HL-60/S4 treated with retinoic acid at 250 ng/mL for 4 days and 3 days (cell line): ENCODE data around the gene RIT2.

Source experiments
- in situ Hi-C: fragments of 300-500 bp; cut with MboI; formaldehyde crosslinking; loops from 2 replicates; pipeline ENCODE4 v1.7.0; 2022; ENCODE audit warnings: low sequenced_read_pairs

Gene RIT2

DNA sequence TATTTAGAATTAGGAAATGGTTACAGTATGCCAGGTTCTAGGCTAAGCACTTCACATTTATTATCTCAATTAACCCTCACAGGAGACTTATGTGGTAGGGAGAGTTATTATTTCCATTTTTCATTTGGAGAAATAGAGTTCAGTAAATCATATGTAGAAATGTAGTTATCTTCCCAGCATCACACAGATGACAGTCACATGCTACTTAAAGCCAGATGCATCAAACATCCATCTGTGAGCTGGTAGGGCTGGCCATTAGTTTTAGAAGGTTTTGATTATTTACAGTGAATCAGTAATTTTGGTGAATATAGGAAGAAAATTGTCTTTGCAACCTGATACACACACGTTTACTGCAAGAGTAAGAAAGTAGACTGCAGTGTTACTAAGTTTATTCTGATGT is 97.9 kb downstream of the RIT2 start:
- in situ Hi-C loops = no loop called here

DNA sequence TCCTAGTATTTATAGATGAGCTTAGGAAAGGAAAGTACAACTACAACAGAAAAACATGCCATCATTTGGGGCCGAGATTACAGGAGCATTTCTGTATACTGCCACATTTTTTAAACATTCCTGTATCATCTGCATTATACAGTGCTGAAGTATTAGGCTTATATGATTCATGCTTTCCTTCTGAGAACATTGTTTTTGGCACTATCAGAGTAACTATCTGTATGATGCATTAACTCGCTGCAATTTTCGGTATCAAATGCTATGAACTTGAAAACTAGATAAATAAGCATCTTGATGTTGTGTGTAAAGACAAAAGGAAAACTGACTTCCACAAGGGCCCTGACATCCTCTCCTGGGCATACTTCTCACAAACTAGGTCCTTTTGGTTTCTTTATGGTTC is 102.0 kb downstream of the RIT2 start:
- in situ Hi-C loops = no loop called here

DNA sequence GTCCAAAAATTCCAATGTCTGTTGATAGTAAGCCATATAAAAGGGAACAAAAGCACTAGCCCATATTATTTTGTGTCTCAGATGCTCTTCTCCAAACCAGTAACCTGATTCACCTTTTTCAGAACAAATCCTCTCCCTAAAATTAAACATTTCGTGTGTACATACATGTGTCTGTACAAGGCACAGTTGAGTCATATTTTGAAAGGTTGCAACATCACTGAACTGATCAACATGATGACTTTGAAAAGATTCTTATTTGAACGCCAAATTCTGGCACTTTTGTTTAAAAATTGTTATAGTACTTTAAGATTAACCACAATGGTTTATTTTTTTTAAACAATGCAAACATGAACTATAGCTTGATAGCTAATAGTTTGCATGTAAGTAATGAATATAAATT is 102.5 kb downstream of the RIT2 start:
- in situ Hi-C loops = no loop called here

DNA sequence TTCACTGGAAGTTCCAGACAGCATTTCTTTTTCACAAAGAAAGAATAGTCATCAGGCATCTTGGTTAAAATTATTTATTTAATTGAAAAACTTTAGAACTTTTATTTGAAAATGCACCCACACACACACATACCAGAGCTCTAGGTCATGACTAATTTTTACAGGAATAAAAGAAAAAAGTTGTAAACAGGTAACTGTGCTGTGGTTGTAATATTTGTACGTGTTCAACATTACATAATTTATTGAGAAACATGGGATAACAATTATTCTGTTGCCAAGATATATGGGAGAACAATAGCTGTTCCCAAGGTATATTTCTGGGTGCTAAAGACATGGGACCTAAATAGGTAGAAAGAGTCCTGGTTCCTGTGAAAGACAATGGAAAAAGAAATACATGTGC is 104.9 kb downstream of the RIT2 start:
- in situ Hi-C loops = no loop called here

DNA sequence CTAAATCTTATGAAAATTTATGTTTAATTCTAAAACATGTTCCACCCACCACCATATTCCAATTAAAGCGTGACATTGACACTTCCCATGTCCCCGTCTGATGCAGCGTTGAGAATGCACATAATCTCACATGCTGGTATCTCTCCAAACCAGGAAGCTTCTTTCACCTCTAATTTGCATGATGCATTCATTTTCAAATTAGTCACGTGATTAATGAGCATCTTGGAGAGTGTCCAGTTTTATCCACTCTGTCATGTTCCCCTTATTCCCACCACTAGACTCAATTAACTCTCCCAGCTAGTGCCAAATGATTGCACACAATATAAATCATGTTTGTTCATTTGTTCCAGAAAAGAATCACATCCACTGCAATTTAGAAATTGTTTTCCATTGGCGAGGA is 105.8 kb downstream of the RIT2 start:
- in situ Hi-C loops = no loop called here

DNA sequence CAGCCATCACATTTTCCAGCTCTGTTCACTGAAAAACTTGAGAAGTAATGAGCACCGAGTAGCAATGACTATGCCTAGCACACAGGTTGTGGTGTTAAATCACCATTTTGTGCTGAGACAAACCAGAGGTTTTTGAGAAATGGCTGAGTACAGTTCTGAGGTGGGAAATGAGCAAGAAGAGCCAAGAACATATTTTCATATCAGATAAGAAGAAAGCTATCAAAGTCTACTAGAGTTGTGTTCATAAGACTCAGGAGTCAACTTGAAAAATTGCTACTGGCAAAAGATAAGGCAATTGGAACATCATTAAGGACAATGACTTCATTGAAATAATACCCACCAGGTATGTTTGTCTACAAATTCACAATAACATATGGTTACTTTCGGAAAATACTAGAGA is 108.1 kb downstream of the RIT2 start:
- in situ Hi-C loops = no loop called here

DNA sequence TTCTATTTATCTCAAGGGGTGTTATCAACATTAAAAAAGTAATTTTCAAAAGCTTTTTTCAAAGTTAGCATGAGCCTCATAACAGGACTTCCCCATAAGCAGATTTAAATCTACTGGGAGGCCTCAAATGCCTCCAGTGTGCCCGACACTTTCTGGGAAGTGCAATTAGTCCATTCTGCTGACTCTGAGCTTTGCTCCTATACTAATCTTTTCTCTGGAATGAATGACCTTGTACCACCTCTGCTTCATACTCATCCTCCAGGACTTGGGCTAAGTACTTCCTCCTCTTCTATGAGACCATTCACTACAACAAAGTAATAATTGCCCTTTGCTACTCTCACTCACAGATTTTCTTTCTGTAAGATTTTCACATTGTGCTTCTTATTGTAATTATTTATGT is 111.1 kb downstream of the RIT2 start:
- in situ Hi-C loops = no loop called here

DNA sequence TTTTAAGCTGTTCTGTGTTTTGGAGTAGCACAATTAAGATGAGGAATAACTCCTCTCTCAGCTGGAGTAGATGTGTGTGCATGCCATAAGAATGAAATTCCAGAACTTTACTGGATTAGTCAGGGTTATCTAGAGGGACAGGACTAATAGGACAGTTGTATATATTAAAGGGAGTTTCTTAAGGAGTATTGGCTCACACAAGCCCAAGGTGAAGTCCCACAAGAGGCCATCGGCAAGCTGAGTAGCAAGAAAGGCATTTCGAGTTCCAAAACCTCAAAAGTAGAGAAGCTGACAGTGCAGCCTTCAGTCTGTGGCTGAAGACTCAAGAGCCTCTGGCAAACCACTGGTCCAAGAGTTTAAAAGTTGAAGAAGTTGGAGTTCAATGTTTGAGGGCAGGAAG is 113.7 kb downstream of the RIT2 start:
- in situ Hi-C loops = no loop called here

DNA sequence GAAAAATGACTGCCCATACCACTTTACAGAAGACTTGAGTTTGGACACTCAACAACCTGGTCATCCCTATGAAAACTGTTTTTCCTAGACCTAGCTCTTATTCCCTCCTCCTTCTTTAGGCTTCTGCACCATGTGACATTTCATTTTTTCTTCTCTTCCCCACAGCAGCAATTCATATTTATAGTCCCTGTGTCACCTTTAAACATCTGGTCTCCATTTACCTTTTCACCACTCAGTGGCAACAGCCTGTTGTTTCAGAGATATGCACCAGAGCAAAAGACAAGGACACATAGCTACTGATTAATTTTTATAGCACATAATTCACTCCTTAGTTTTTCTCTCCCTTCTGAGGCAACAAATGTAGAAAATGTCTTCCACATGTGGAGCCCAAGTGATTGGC is 118.7 kb downstream of the RIT2 start:
- in situ Hi-C loops = no loop called here

DNA sequence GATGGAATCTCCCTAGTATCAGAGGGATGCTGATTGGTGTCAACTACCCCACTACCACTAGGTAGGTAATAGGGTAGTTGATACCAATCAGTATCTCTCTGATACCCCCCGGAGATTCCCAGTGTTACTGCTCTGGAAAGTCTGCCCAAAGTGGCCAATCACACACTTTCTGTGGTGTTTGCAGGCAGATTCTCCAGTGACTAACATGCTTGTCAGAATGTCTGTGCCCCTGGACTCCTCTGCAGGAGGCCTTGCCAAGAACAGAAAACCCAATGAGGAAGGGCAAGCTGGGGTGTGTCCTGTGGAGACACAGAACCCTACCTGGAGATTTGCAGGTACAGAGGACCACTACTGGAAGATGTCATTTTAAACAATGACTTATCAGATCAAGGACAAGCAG is 135.1 kb downstream of the RIT2 start:
- in situ Hi-C loops = no loop called here

DNA sequence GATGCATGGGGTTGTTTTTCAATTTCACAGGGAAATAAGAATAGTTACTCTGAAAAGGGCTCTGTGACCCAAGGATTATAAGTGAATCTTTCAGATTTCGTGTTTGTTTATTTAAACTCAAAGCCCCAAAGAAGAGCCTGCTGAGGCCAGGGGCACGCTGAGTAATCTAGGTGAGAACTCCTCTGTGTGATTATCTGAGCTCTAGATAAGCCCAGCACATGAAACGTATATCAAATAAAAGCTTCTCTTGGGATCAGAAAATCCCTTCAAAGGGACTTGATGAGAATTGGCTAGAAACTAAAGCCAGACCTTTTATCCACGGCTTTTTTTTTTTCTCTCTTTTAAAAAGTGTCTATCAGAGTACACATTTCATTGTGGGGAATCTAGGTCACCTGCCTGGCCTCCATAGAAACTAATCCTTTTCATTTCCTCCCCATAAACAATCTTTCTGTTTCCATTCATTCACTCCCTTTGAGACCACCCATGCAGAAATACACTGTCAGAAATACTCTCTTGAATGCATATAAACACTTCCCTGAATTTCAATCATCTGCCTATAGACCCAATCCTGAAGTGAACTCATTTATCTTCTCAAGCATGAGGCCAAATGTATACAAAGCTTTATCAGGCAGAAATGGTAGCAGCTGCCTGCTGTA is 137.4 kb downstream of the RIT2 start:
- in situ Hi-C loops = no loop called here

DNA sequence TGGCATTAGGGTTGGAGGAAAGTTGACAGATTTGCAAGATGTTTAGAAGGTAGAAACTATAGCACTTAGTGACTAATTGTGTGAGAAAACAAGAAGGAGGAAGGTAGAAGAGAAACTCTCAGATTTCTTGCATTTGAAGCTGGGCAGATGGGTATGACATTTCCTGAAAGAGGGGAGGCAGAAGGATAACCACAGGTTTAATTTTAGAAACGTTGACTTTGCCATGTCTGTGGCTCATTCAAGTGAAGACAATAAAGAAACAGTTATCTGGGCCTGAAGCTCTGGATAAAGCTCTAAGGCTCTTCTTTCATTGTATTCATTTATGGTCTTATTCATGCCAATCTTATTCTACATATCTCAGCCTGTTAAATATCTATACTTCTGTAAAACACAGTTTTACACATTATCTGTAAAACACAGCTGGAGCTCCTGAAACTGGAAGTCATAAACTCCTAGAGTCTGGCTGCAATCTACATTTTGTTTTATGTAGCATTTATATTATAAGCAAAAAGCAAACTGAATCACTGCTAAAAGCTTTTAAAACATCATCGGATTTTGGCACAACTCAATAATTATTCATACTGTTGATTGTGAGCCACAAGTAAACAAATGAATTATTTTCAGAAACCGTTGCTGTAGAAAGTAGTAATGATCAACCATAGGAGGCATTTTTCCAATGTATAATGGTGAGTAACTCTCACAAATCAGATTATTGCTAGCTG is 138.5 kb downstream of the RIT2 start:
- in situ Hi-C loops = no loop called here

DNA sequence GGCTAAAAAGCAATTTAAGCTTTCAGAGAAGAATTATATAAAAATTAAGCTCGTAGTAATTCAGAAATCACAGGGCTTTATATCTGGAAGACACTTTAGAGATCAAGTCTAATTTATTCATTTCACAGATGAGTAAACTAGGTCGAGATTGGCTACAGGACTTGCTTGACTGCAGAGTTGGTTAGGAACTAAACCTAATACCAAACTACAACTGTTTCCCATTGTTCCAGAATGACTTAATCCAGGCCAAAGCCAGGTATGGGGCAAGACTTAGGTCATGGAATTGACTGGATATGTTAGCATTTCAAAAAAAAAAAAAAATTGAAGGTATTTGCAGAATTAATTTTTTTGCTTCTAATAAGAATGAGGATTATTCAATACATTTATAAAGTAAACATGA is 146.1 kb downstream of the RIT2 start:
- in situ Hi-C loops = no loop called here

DNA sequence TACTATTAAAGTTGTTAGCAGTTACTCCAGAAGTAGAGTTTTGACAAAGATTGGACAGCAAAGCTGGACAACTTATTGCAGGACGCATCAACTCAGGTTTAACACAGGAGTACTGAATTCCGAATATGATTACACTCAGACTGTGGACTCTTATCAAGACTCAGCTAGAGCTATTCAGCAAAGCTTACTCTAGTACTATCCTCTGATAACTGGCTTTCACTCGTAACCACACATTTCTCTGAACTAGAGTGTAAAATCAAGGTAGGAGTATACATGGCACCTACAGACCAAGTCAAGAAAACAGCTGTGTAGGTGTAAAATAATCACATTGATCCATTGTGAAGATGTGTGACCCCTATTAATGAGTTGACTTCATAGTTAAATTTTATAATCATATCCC is 154.2 kb downstream of the RIT2 start:
- in situ Hi-C loops = no loop called here

DNA sequence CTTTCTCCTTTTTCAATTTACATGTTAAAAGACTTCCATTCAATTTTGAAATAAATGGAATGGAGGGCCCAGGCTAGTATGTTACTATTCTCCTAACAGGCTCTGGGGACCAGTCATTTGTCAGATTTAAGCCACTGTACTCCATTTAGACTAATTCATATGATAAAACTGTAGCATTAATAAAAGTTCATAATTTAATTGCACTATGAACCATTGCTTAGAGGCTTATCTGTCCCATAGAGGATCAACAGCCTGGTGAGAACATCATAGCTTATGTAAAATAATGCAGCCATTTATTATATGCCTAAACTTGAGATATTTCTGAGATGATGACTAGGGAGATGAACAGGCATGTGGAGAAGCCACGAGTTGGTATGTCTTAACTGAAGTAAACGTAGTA is 156.0 kb downstream of the RIT2 start:
- in situ Hi-C loops = no loop called here

DNA sequence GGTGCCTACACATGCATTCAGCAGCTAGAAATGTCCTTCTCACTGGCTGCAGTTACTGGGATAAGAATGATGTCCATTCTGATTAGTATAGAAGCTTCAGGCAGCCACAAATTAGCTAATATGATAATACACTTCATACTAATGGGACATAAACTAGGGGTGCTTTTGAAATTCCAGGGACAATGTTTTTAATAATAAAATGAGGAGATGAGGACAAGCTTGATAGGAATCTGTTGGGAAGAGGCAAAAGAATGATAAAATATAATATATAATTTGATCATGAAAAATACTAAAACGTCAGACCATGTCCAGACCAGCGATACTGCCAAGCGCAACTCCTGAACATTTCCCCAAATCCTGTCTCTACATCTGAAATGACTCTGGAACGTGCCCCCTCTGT is 157.1 kb downstream of the RIT2 start:
- in situ Hi-C loops = no loop called here

DNA sequence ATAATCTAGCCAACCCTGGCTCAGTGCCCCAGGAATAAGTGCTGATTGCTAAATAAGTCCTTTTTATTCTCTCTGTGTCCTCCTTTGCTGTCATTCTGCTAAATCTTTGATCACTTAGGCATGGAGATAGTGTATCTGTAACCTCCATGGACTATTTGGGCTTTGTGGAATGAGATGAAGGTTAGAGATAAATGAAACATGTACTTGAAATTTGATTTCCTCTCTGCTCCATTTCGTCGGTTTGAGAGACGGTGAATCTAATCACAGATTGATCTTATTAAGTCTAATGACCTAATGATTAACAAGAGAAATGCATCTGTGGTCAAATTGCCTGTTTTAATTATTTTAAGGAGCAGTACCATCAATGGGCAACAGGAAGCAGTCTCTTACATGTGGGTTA is 159.2 kb downstream of the RIT2 start:
- in situ Hi-C loops = no loop called here

DNA sequence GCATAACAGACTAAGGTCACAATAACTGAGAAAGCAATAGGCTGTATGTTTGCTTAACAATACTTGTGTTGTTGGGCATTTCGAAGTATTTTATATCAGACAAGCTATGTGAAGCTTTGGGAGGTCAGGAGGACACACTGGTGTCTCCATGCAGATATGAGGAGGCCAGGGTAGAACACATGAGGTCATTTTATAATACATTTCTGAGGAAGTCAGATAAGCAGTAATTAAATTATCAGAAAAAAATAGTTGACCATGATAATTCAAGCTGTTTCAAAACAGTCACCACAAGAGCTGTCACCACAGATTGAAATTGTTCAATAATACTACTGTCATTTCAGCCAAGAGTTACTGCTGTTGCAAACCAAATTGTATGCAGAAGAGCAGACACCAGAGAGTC is 160.6 kb downstream of the RIT2 start:
- in situ Hi-C loops = no loop called here

DNA sequence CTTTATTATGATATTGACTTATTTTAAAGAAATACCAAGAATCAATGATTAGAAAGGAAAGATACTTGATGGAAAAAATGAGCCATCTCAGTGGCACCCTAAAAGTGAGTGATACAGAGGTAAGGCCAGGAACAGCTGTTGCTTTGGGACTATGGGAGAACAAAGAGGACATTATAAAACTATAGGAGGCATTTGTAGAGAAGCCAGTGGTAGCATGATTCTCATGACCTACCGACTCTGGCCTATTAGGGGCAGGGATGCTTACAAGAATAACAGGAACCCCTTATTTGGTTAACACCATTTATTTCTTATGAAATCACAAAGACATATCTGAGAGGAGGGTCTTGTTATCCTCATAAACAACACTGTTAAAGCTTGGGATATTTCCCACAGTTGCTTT is 162.2 kb downstream of the RIT2 start:
- in situ Hi-C loops = no loop called here

DNA sequence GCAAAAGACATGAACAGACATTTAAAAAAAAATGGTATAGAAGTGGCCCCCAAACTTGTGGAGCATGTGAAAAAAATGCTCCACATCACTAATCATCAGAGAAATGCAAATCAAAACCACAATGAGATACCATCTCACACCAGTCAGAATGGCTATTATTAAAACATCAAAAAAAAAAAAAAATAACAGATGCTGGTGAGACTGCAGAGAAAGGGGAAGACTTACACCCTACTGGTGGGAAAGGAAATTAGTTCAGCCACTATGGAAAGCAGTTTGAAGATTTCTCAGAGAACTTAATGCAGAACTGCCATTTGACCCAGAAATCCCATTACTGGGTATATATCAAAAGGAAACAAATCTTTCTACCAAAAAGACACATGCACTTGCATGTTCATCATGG is 164.8 kb downstream of the RIT2 start:
- in situ Hi-C loops = no loop called here

DNA sequence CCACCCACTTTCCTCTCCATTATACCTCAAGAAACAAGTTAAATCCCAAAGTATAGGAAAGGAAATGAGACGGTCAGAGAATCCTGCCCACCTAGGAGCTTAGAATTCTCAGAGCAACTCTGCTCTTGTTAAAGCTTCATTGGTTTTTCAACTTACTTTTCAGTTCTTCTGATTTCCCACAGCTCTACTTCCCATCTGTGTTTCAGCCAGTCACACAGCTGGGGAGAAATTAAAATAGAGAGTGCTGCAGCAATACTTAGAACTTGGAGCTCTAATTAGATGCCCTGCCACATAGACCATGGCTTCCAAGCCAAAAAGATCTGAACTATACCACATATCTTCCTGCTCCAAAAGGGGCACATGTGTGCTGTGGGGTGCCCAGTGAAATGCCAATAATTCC is 166.7 kb downstream of the RIT2 start:
- in situ Hi-C loops = no loop called here

DNA sequence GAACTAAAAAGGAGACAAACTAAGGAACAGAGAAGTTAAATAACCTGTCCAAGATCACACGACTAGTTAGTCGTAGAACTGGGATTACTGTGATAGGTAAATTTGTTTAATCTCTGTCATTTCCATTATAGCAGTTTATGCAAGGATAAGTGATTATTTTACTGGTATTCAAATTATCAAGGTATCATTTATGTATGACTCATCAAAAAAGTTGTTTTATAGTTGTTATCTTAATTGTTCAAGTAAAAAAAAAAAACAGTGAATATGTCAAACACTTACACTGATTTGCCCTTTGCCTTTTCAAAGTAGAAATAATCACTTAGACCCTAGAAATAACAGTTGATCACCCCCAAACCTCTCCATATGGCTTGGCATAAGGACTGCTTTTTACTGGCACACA is 173.6 kb downstream of the RIT2 start:
- in situ Hi-C loops = no loop called here

DNA sequence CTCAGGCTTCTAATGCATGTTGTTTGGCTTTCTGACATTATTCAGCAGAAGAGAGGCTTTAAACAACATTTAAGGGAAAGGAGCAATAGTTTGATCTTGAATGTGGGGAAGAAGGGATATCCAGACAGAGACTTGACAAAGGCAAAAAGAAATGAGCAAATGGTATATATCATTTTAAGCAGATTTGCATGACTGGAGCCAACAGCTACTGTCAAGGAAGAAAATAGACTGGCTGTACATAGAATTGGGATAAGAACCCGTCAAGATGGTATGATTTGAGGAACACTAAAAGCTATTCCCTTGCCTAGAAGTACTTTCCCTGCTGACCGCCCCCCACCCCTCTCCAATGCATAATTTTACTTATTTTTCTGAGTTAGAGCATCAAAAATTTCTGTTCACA is 174.5 kb downstream of the RIT2 start:
- in situ Hi-C loops = no loop called here
